GM12891 (cell line): ENCODE results near the gene LRRC1.

Experiments used
- DNase-seq: peaks from one replicate; pipeline ENCODE4 v3.0.0; 2011; ENCODE audit warnings: low spot score; ENCODE audit not compliant: insufficient read length
- FAIRE-seq: peaks from 2 replicates; lab custom pipeline; 2011; peaks lifted over from hg19 to GRCh38; lab: Jason Lieb, UNC
- PAX5 ChIP-seq: IDR thresholded peaks from 2 replicates; pipeline ENCODE4 v1.6.1; 2011; ENCODE audit warnings: low read length, moderate library complexity, mild to moderate bottlenecking; ENCODE audit not compliant: insufficient read depth, severe bottlenecking
- POLR2A ChIP-seq: IDR thresholded peaks from 2 replicates; pipeline ENCODE4 v1.6.1; 2011; ENCODE audit warnings: low read depth, low read length, control low read depth
- POLR2AphosphoS5 ChIP-seq: IDR thresholded peaks from 2 replicates; pipeline ENCODE4 v1.6.1; 2011; ENCODE audit warnings: low read depth, low read length, control low read depth
- POU2F2 ChIP-seq: IDR thresholded peaks from 2 replicates; pipeline ENCODE4 v1.6.1; 2011; ENCODE audit warnings: low read depth, mild to moderate bottlenecking, control low read depth, low read length, moderate library complexity
- SPI1 ChIP-seq: IDR thresholded peaks from 2 replicates; pipeline ENCODE4 v1.6.1; 2011; ENCODE audit warnings: low read depth, low read length, control low read depth
- TAF1 ChIP-seq: IDR thresholded peaks from 2 replicates; pipeline ENCODE4 v1.6.1; 2011; ENCODE audit warnings: low read depth, low read length, control low read depth

The LRRC1 gene

GRCh38 chr6:53855940-53856339 is 61.1 kb downstream of the LRRC1 start:
- FAIRE-seq (no peak), DNase-seq (no peak)
- TF ChIP-seq POLR2A (no peak), SPI1 (no peak), POLR2AphosphoS5 (no peak), POU2F2 (no peak), PAX5 (no peak), TAF1 (no peak)

GRCh38 chr6:53857318-53858094 is 62.7 kb downstream of the LRRC1 start:
- FAIRE-seq: no peak

GRCh38 chr6:53858196-53858595 is 63.4 kb downstream of the LRRC1 start:
- TF ChIP-seq POLR2AphosphoS5: no peak
- no peak for TF ChIP-seq POLR2A
- TF ChIP-seq POU2F2: no peak
- no peak for TF ChIP-seq TAF1
- TF ChIP-seq SPI1: no peak
- TF ChIP-seq PAX5: no peak
- FAIRE-seq: no peak
- DNase-seq: no peak

More at GRCh38 chr6:53857318-53858094, 62.7 kb downstream of the LRRC1 start:
- no peak for DNase-seq
- TF ChIP-seq POU2F2 (no peak), SPI1 (no peak), POLR2AphosphoS5 (no peak), POLR2A (no peak), PAX5 (no peak), TAF1 (no peak)

- DNase-seq (no peak), FAIRE-seq (no peak)
- TF ChIP-seq SPI1 (no peak), TAF1 (no peak), POLR2A (no peak), POU2F2 (no peak), PAX5 (no peak), POLR2AphosphoS5 (no peak)
These were observed 64.1 kb downstream of the LRRC1 start for GRCh38 chr6:53858913-53859312.

DNA sequence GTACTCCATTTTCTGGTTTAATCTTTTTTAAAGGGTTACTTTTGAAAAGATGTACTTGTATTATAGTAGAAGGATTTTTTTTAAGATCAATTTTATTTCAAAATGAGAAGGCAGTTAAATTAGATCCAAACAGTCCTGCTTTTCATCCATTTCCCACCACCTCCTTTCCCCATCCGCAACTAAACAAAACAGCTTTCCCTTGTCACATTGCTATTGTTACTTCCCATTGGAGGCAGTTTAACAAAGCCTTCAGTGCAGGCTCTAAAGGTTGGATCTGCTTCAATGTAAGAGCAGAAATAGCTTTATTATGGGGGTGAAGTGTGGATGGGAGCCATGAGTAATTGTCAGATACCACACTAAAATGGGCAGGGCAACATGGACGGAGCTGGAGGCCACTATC is 65.7 kb downstream of the LRRC1 start:
- DNase-seq (no peak), FAIRE-seq (no peak)
- TF ChIP-seq POU2F2 (no peak), POLR2A (no peak), SPI1 (no peak), PAX5 (no peak), POLR2AphosphoS5 (no peak), TAF1 (no peak)

DNA sequence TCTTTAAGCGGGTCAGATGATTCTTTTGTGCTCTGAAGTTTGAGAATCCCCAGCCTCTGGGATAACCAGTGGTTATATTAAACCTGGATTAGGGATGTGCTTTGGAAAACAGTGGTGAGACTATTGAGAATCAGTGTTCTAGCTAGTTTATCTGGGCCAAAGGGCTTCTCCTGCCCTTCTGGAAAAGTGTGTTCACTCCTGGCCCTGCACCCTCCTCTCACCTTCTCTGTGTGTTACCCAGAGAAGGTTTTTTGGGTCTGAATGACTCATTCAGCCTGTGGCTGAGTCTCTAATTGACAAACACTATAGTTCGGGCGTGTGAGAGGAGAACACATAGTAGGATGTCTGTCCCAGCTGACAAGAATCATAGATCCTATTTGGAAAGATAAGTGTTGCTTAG is 66.7 kb downstream of the LRRC1 start:
- TF ChIP-seq POU2F2: no peak
- FAIRE-seq (no peak), DNase-seq (no peak)

- DNase-seq (no peak), FAIRE-seq (no peak)
- TF ChIP-seq POLR2AphosphoS5 (no peak), SPI1 (no peak), PAX5 (no peak), TAF1 (no peak), POLR2A (no peak), POU2F2 (no peak)
These were observed 68.1 kb downstream of the LRRC1 start for GRCh38 chr6:53862662-53863462.

DNA sequence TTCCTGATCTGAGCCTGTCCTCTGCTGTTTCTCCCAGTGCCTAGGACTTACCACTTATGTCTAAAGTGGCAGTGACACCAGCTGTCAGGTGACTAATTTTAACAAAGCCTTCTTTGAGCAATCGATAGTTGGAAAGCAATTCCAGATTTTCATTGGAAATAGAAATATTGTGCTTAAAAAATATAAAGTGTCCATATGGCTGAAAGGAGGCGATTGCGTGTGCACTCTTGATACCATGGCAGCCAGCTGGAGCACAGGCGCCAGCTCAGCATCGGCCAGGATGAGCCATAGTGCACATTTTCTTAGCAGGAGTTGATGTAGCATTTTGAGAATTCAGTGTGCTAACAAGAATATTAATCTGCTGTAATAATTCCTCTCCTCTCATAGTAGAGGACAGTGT is 70.0 kb downstream of the LRRC1 start:
- no peak for DNase-seq
- TF ChIP-seq POLR2A (no peak), TAF1 (no peak), SPI1 (no peak), POLR2AphosphoS5 (no peak), POU2F2 (no peak), PAX5 (no peak)
- FAIRE-seq: no peak

DNA sequence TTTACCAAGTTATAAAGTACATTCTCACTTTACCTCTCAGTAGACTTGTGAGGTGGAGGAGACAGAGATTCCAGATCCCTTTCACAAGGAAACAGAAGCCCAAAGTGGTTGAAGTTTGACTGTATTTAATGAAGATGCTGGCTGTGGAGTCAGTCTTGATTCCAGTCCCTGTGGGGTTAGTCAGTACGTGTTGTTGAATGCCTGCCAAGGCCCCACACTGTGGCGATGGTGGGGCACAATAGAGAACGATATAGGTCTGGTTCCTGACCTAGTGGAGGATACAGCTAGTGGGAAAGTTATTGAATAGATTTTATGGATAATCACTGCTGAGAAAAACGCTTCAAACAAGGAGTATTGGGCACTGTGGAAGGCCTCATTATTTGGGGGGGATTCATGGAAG is 71.4 kb downstream of the LRRC1 start:
- DNase-seq: no peak
- FAIRE-seq: no peak
- no peak for TF ChIP-seq SPI1
- no peak for TF ChIP-seq POLR2A
- no peak for TF ChIP-seq POU2F2
- TF ChIP-seq POLR2AphosphoS5: no peak
- no peak for TF ChIP-seq TAF1
- TF ChIP-seq PAX5: no peak

DNA sequence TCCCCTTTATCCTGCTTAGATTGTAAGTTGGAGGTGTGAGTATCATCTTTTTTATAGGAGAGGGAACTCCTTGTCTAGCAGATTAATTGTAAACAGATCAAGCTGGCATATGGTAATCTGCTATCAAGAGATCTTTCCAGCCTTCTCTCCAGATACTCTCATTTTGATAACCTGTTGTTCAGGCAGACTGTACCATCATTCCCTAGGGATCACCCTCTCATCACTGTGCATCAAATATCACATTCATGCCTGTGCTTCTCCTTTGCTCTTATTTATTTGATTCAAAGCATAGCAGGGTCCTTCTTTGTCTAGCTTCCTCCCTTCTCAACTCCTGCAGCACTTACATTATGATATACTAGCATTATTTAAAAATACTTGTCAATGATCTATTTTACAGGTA is 73.8 kb downstream of the LRRC1 start:
- no peak for FAIRE-seq
- TF ChIP-seq POLR2AphosphoS5 (no peak), POU2F2 (no peak), SPI1 (no peak), POLR2A (no peak), TAF1 (no peak), PAX5 (no peak)
- DNase-seq: no peak
